Psoas muscle (tissue), 8 donors: ENCODE results near the gene USP37. TPM values are rescaled to one million over a fixed set of nuclear protein-coding genes. Genes with fewer than 3 reads are reported as not detected.

Experiments used
- ATAC-seq, 4 donors: fragments of 200-7000 bp; cut with Tn5 transposase; one replicate each; pipeline ENCODE4 v1.9.1; 2020; ENCODE audit warnings: moderate library complexity in 3 of 4, mild to moderate bottlenecking in 2 of 4
- DNase-seq, 2 donors: peaks; one replicate each; pipeline ENCODE4 v3.0.0-alpha.2; 2020
- H3K27ac ChIP-seq: fragments of 200-600 bp; one replicate; pipeline ENCODE4 v1.8.0; 2022
- H3K27me3 ChIP-seq, 3 donors: fragments of 200-600 bp in 1 of 3; one replicate each; pipeline versions ENCODE4 v1.6.1 to v1.8.0; 2013 to 2022; ENCODE audit warnings: low read length in 2 of 3, mild to moderate bottlenecking in 2 of 3, moderate library complexity in 1 of 3; ENCODE audit not compliant: insufficient read depth in 3 of 3
- H3K36me3 ChIP-seq, 2 donors: fragments of 200-600 bp in 1 of 2; one replicate each; pipeline versions ENCODE4 v1.6.1 to v1.8.0; 2013 to 2022; ENCODE audit warnings: low read depth in 1 of 2, mild to moderate bottlenecking in 1 of 2, moderate library complexity in 1 of 2; ENCODE audit not compliant: insufficient read depth in 1 of 2
- H3K4me1 ChIP-seq: fragments of 200-600 bp; one replicate; pipeline ENCODE4 v1.8.0; 2022
- H3K4me3 ChIP-seq: fragments of 200-600 bp; one replicate; pipeline ENCODE4 v1.8.0; 2022; ENCODE audit warnings: mild to moderate bottlenecking
- H3K9me3 ChIP-seq: fragments of 200-600 bp; one replicate; pipeline ENCODE4 v1.8.0; 2022
- WGBS, 3 donors: extraction: QIAGEN DNeasy Blood & Tissue Kit; methylation state at CpG; one replicate each; pipeline versions ENCODE4 v1.1.6 to v1.1.7; 2013; 5-methylcytosine and 5-hydroxymethylcytosine counted together
- intact Hi-C, 2 donors: fragments of 100-400 bp; cut with DNase I; formaldehyde crosslinking; loops; one replicate each; pipeline versions ENCODE4 v1.11.0 to v1.14.2; 2022
- polyA plus RNA-seq, 3 donors: library from polyadenylated mRNA; stranded (reverse); fragments of 200-250 nt; gene quantifications; one replicate each; pipeline ENCODE4 v1.2.3, GENCODE V29; 2013
- total RNA-seq, 4 donors: library from RNA; stranded (reverse); fragmentation: NEBNext Ultra II Directional in 2 of 4; extraction: Animal tissue kit (Norgen Biotek cat#: 25700) in 2 of 4; gene quantifications; one replicate each; pipeline versions ENCODE4 v1.2.1 to v1.2.4, GENCODE V29; 2021 to 2023
- TF ChIP-seq, protein P1 (sequence below): fragments of 200-600 bp; IDR thresholded peaks from one replicate; pipeline ENCODE4 v1.8.0; 2022; ENCODE audit warnings: antibody characterized with exemption
- donor health status: healthy with polysubstance abuse.
- donor health status: DM: no; HTN: no; CAD: no; lungs with moderate emphysema.
- donor health status: Bipolar disorder and iron deficiency.
- donor health status: healthy.
- donor health status: DM: yes; HTN: yes; CAD: no.
- donor health status: DM: no; HTN: no; CAD: no.
- donor health status: DM: no; HTN: no; CAD: no.
- donor health status: DM: yes; HTN: yes; CAD: no.

The USP37 gene
- total and polyA plus RNA-seq, 7 donors = 2.1 to 10.0 (median 6.3) TPM

- ATAC-seq (no peak), DNase-seq (no peak)
- Histone ChIP-seq H3K4me1 (no peaks in the 10 kb centered on the region), H3K9me3 (no peaks in the 10 kb centered on the region), H3K27ac (no peak overlapping the region), H3K27me3 (no peaks in the 10 kb centered on the region), H3K36me3 (peaks cover 6 to 97% of the 10 kb centered on the region in 2 donors), H3K4me3 (no peak overlapping the region)
- TF ChIP-seq, protein P1, sequence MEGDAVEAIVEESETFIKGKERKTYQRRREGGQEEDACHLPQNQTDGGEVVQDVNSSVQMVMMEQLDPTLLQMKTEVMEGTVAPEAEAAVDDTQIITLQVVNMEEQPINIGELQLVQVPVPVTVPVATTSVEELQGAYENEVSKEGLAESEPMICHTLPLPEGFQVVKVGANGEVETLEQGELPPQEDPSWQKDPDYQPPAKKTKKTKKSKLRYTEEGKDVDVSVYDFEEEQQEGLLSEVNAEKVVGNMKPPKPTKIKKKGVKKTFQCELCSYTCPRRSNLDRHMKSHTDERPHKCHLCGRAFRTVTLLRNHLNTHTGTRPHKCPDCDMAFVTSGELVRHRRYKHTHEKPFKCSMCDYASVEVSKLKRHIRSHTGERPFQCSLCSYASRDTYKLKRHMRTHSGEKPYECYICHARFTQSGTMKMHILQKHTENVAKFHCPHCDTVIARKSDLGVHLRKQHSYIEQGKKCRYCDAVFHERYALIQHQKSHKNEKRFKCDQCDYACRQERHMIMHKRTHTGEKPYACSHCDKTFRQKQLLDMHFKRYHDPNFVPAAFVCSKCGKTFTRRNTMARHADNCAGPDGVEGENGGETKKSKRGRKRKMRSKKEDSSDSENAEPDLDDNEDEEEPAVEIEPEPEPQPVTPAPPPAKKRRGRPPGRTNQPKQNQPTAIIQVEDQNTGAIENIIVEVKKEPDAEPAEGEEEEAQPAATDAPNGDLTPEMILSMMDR = no peak
- intact Hi-C loops = loop anchor here in 1 of 2 donors (10.0 kb wide), 1 partner anchor 72 kb away; no protein-coding TSS in a partner anchor
- WGBS, 3 donors = 73 to 78% (median 76%) methylated on average over 1 of the region's 1 CpG
Measured at GRCh38 chr2:218482651-218483050, 85.5 kb downstream of the USP37 start.

- Histone ChIP-seq H3K36me3 (peaks cover 5 to 91% of the 10 kb centered on the region in 2 donors), H3K27ac (no peak overlapping the region), H3K4me1 (no peaks in the 10 kb centered on the region), H3K9me3 (no peaks in the 10 kb centered on the region), H3K4me3 (no peak overlapping the region), H3K27me3 (no peaks in the 10 kb centered on the region)
- TF ChIP-seq, protein P1 = no peak
- no peak for DNase-seq
- WGBS, 3 donors = 95 to 98% (median 95%) methylated on average over 2 of the region's 2 CpGs
- no peak for ATAC-seq
- intact Hi-C loops = no loop called here
Measured at GRCh38 chr2:218479595-218479994, 88.6 kb downstream of the USP37 start.

GRCh38 chr2:218478544-218478943 lies 89.6 kb downstream of the USP37 start:
- no peak overlapping the region for H3K27ac ChIP-seq
- intact Hi-C loops = no loop called here
- peaks cover 11 to 91% of the 10 kb centered on the region in 2 donors for H3K36me3 ChIP-seq
- H3K4me1 ChIP-seq = no peaks in the 10 kb centered on the region
- TF ChIP-seq, protein P1 = no peak
- 86 to 96% (median 88%) methylated on average over 2 of the region's 2 CpGs for WGBS, 3 donors
- DNase-seq (no peak), ATAC-seq (no peak)
- no peaks in the 10 kb centered on the region for H3K27me3 ChIP-seq
- no peak overlapping the region for H3K4me3 ChIP-seq
- H3K9me3 ChIP-seq = no peaks in the 10 kb centered on the region

DNA sequence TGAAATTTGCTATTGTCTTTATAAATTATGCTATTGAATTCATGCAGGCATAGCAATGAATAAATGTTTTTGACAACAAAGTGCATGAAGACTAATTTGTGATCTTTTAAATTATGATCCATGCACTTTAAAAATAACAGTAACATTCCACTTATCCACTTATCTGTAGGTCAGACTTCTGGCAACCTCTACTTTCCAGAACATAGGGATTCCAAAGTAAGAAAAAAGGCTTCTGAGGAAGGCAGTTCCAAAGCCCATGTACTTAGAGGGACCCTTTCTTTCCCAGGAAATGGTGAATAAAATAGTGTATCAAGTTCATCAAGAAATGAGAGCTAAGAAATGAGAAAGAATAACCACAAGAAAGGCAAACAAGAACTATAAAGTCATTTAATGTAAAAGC lies 90.9 kb downstream of the USP37 start:
- intact Hi-C loops = no loop called here
- TF ChIP-seq, protein P1 = no peak
- no peak for ATAC-seq
- Histone ChIP-seq H3K4me1 (no peaks in the 10 kb centered on the region), H3K4me3 (no peak overlapping the region), H3K9me3 (no peaks in the 10 kb centered on the region), H3K27ac (no peak overlapping the region), H3K36me3 (peaks cover 14 to 91% of the 10 kb centered on the region in 2 donors), H3K27me3 (no peaks in the 10 kb centered on the region)
- no peak for DNase-seq

- H3K4me1 ChIP-seq = no peaks in the 10 kb centered on the region
- H3K36me3 ChIP-seq = peaks cover 14 to 91% of the 10 kb centered on the region in 2 donors
- no peaks in the 10 kb centered on the region for H3K27me3 ChIP-seq
- ATAC-seq = no peak
- TF ChIP-seq, protein P1 = no peak
- peak in 1 of 2 donors; percentile 33 for DNase-seq
- H3K4me3 ChIP-seq = no peak overlapping the region
- 45 to 61% (median 53%) methylated on average over 3 of the region's 3 CpGs for WGBS, 3 donors
- intact Hi-C loops = no loop called here
- no peak overlapping the region for H3K27ac ChIP-seq
- H3K9me3 ChIP-seq = no peaks in the 10 kb centered on the region
Measured at GRCh38 chr2:218476676-218477075, 91.5 kb downstream of the USP37 start.
